ENCODE measurements around the gene DARS2.
A peak's percentile ranks its signal among the peaks of the same experiment; 100 is the strongest.

The DARS2 gene

DNA sequence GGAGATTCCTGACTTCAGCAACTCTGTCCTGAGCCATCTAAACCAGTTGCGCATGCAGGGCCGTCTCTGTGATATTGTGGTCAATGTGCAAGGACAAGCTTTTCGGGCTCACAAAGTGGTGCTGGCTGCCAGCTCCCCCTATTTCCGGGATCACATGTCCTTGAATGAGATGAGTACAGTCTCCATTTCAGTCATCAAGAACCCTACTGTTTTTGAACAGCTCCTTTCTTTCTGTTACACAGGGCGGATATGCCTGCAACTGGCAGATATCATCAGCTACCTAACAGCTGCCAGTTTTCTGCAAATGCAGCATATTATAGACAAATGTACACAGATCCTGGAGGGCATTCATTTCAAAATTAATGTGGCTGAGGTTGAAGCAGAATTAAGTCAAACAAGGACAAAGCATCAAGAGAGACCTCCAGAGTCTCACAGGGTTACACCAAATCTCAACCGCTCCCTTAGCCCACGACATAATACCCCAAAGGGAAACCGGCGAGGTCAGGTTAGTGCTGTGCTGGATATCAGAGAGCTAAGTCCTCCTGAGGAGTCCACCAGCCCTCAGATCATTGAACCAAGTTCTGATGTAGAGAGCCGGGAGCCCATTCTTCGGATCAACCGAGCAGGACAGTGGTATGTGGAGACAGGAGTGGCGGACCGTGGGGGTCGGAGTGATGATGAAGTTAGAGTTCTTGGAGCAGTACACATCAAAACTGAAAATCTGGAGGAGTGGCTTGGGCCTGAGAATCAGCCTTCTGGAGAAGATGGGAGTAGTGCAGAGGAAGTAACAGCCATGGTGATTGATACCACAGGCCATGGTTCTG lies 46.0 kb downstream of the DARS2 start:
- Histone ChIP-seq H3K9me3 (ENCODE audit: low read length) (no peaks in the 10 kb centered on the region), H3K79me2 (ENCODE audit: insufficient read depth, low read length) (peaks cover 21% of the 10 kb centered on the region), H3F3A (ENCODE audit: insufficient read depth, low read length) (peaks cover 13% of the 10 kb centered on the region; the same call in 1 of the 2 replicates), H3K27me3 (ENCODE audit: insufficient read depth, low read length) (no peaks in the 10 kb centered on the region), H4K20me1 (ENCODE audit: insufficient read depth, low read length) (no peaks in the 10 kb centered on the region), H2AFZ (ENCODE audit: low read length) (no peak overlapping the region), H3K36me3 (ENCODE audit: insufficient read depth, low read length) (peaks cover 37% of the 10 kb centered on the region), H3K9me2 (ENCODE audit: low read depth, low read length) (no peaks in the 10 kb centered on the region), H3K4me2 (ENCODE audit: low read length) (peak overlapping the region; percentile 97), H3K27ac (ENCODE audit: low read depth, low read length, poor library complexity, severe bottlenecking) (peak overlapping the region; percentile 85), H3K4me3 (ENCODE audit: low read depth, low read length, poor library complexity, severe bottlenecking) (peak overlapping the region; percentile 90), H3K9ac (ENCODE audit: low read length) (peak overlapping the region; percentile 77; the same call in 1 of the 2 replicates), H3K4me1 (ENCODE audit: insufficient read depth, low read length, severe bottlenecking) (peaks cover 46% of the 10 kb centered on the region)
- TF ChIP-seq, protein P1, sequence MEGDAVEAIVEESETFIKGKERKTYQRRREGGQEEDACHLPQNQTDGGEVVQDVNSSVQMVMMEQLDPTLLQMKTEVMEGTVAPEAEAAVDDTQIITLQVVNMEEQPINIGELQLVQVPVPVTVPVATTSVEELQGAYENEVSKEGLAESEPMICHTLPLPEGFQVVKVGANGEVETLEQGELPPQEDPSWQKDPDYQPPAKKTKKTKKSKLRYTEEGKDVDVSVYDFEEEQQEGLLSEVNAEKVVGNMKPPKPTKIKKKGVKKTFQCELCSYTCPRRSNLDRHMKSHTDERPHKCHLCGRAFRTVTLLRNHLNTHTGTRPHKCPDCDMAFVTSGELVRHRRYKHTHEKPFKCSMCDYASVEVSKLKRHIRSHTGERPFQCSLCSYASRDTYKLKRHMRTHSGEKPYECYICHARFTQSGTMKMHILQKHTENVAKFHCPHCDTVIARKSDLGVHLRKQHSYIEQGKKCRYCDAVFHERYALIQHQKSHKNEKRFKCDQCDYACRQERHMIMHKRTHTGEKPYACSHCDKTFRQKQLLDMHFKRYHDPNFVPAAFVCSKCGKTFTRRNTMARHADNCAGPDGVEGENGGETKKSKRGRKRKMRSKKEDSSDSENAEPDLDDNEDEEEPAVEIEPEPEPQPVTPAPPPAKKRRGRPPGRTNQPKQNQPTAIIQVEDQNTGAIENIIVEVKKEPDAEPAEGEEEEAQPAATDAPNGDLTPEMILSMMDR (IDR thresholded peaks at IDR 0.05; ENCODE audit: low read length): no peak
- TF ChIP-seq EZH2 (IDR thresholded peaks at IDR 0.05; ENCODE audit: borderline replicate concordance, low read length): no peak

DNA sequence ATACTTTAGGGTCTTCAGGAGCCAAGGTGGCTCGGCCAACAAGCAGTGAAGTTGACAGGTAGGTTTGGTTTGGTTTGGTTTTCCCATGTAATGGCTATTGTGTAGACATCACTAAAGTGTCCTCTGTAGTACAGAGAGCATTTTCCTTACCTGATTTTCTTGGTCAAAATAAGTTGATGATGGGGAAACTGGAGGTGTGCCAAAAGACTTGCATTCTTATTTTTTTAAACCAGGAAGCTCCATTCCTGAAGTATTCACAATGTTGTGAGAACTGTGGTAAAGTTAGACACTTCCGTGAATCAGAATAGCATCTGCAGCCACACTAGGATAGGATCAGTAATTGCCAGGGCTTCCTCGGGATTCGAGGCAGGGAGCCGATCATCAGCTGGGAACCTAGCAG lies 46.6 kb downstream of the DARS2 start:
- Histone ChIP-seq H3K9me3 (ENCODE audit: low read length) (no peaks in the 10 kb centered on the region), H2AFZ (ENCODE audit: low read length) (no peak overlapping the region), H3K4me2 (ENCODE audit: low read length) (peak overlapping the region; percentile 97), H3K9ac (ENCODE audit: low read length) (no peak overlapping the region; the same call in 1 of the 2 replicates), H3K9me2 (ENCODE audit: low read depth, low read length) (no peaks in the 10 kb centered on the region), H3K79me2 (ENCODE audit: insufficient read depth, low read length) (peaks cover 16% of the 10 kb centered on the region), H3K4me3 (ENCODE audit: low read depth, low read length, poor library complexity, severe bottlenecking) (peak overlapping the region; percentile 90), H3K27ac (ENCODE audit: low read depth, low read length, poor library complexity, severe bottlenecking) (peak overlapping the region; percentile 85), H4K20me1 (ENCODE audit: insufficient read depth, low read length) (no peaks in the 10 kb centered on the region), H3F3A (ENCODE audit: insufficient read depth, low read length) (peaks cover 10% of the 10 kb centered on the region; the same call in 1 of the 2 replicates), H3K27me3 (ENCODE audit: insufficient read depth, low read length) (no peaks in the 10 kb centered on the region), H3K4me1 (ENCODE audit: insufficient read depth, low read length, severe bottlenecking) (peaks cover 40% of the 10 kb centered on the region), H3K36me3 (ENCODE audit: insufficient read depth, low read length) (peaks cover 30% of the 10 kb centered on the region)
- no peak for TF ChIP-seq EZH2 (IDR thresholded peaks at IDR 0.05; ENCODE audit: borderline replicate concordance, low read length)

DNA sequence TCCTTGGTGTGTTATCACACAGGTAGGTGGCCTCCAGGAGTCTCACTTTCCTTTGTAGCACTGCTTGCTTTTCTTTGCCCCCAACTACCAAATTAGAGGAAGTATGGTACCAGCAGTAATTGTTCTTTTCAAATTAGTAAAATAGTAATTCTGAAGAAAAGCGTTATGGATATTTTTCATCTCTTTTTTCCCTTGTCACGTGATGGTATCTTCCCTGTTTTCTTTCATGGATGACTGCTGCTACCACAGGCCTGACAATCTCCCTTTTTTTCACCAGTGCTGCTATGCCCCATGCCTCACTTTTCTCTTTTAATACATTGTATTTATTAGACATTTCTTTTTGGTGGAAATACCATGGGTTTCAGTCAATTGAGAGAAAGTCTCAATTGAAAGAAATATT lies 47.0 kb downstream of the DARS2 start:
- no peaks in the 10 kb centered on the region for H3K9me2 ChIP-seq (ENCODE audit: low read depth, low read length)
- no peak overlapping the region for H3K9ac ChIP-seq (ENCODE audit: low read length)
- H3F3A ChIP-seq (ENCODE audit: insufficient read depth, low read length): 0 out of 2 replicates have a peak, but pooled peaks cover 7% of the 10 kb centered on the region
- no peaks in the 10 kb centered on the region for H4K20me1 ChIP-seq (ENCODE audit: insufficient read depth, low read length)
- H3K4me3 ChIP-seq (ENCODE audit: low read depth, low read length, poor library complexity, severe bottlenecking): peak overlapping the region; percentile 90
- peaks cover 12% of the 10 kb centered on the region for H3K79me2 ChIP-seq (ENCODE audit: insufficient read depth, low read length)
- H3K27me3 ChIP-seq (ENCODE audit: insufficient read depth, low read length): no peaks in the 10 kb centered on the region
- peaks cover 30% of the 10 kb centered on the region for H3K36me3 ChIP-seq (ENCODE audit: insufficient read depth, low read length)
- H3K9me3 ChIP-seq (ENCODE audit: low read length): no peaks in the 10 kb centered on the region
- H3K4me1 ChIP-seq (ENCODE audit: insufficient read depth, low read length, severe bottlenecking): peaks cover 36% of the 10 kb centered on the region
- no peak overlapping the region for H2AFZ ChIP-seq (ENCODE audit: low read length)
- peak overlapping the region; percentile 97 for H3K4me2 ChIP-seq (ENCODE audit: low read length)
- peak overlapping the region; percentile 85 for H3K27ac ChIP-seq (ENCODE audit: low read depth, low read length, poor library complexity, severe bottlenecking)
- TF ChIP-seq EZH2 (IDR thresholded peaks at IDR 0.05; ENCODE audit: borderline replicate concordance, low read length): no peak
- TF ChIP-seq, protein P1 (IDR thresholded peaks at IDR 0.05; ENCODE audit: low read length): no peak

All from OCI-LY1 (cell line).